Vagina (tissue), 2 donors: ENCODE measurements around the gene CFHR3.

Source experiments
- CTCF ChIP-seq, 3 experiments: fragments of 450-650 bp in 2 of 3; fragments of 200-600 bp in 1 of 3; sonication (generic) in 1 of 3; IDR thresholded peaks; one replicate each; pipeline ENCODE4 v1.5.1; 2017 to 2019; ENCODE audit warnings: antibody characterized with exemption in 3 of 3, mild to moderate bottlenecking in 2 of 3, moderate library complexity in 2 of 3
- POLR2A ChIP-seq, 2 donors: fragments of 450-650 bp; IDR thresholded peaks; one replicate each; pipeline ENCODE4 v1.6.1; 2017; ENCODE audit warnings: antibody characterized with exemption in 2 of 2, mild to moderate bottlenecking in 2 of 2, moderate library complexity in 2 of 2
- POLR2AphosphoS5 ChIP-seq, 2 donors: sonication (generic); formaldehyde crosslinking; IDR thresholded peaks; one replicate each; pipeline ENCODE4 v1.9.0; 2017; ENCODE audit warnings: antibody characterized with exemption in 2 of 2, mild to moderate bottlenecking in 2 of 2, low read depth in 1 of 2; ENCODE audit not compliant: insufficient read depth in 1 of 2

- TF ChIP-seq POLR2A (IDR thresholded peaks at IDR 0.05), result no peak
- no peak for TF ChIP-seq CTCF (IDR thresholded peaks at IDR 0.05)
- TF ChIP-seq POLR2AphosphoS5 (IDR thresholded peaks at IDR 0.05; ENCODE audit: insufficient read depth in 1 of 2, low read depth in 1 of 2), result no peak
Observed at GRCh38 chr1:196733091-196733970, 41.3 kb upstream of the CFHR3 start.
